K562 (cell line): ENCODE measurements around the gene ILK. TPM values are rescaled to one million over a fixed set of nuclear protein-coding genes. Genes with fewer than 3 reads are reported as not detected.

Experiments
- ATAC-seq: fragments of 200-7000 bp; cut with Tn5 transposase; 3 replicates; pipeline ENCODE4 v1.9.1; 2020; ENCODE audit warnings: moderate library complexity
- BruUV-seq: library from RNA; stranded (reverse); fragments of 400-500 nt; replicated peaks from 2 replicates; lab custom pipeline; 2021; lab: Mats Ljungman, UMichigan
- CTCF ChIA-PET: fragments of 300-600 bp; formaldehyde crosslinking; extraction: SDS; loops from one replicate; lab custom pipeline; 2021; ENCODE audit warnings: low intra/inter-chr PET ratio; lab: Yijun Ruan, JAX
- POLR2A ChIA-PET: fragments of 300-600, 350-650 bp; sonication (Branson Sonifier 250); formaldehyde crosslinking; extraction: SDS; loops from one replicate; lab custom pipeline; 2021; ENCODE audit warnings: antibody characterized with exemption, inconsistent platforms; lab: Yijun Ruan, JAX
- DNase-seq, 4 experiments: peaks; one replicate each; pipeline versions ENCODE4 v3.0.0 to v3.0.0-alpha.2; 2011 to 2018; ENCODE audit warnings: low spot score in 3 of 4, mixed read lengths in 3 of 4; ENCODE audit errors: extremely low read depth in 1 of 4
- FAIRE-seq: peaks from 2 replicates; lab custom pipeline; 2011; peaks lifted over from hg19 to GRCh38; lab: Jason Lieb, UNC
- H2AFZ ChIP-seq: 2 replicates; pipeline ENCODE4 v1.6.0; 2011; ENCODE audit warnings: low read depth, low read length, control low read depth, inconsistent platforms
- H3K27ac ChIP-seq: fragments of 200-600 bp; 3 replicates; pipeline ENCODE4 v1.8.0; 2011; ENCODE audit warnings: low read depth, mild to moderate bottlenecking, control low read depth, inconsistent platforms, low read length, moderate library complexity, mixed read lengths; ENCODE audit errors: extremely low read depth
- H3K27me3 ChIP-seq, 2 experiments: fragments of 300-600 bp in 1 of 2; 2 replicates in 1 of 2; 3 replicates in 1 of 2; pipeline versions ENCODE4 v1.6.0 to v1.8.0; 2011; ENCODE audit warnings: inconsistent platforms in 2 of 2, low read length in 2 of 2, mild to moderate bottlenecking in 1 of 2, mixed read lengths in 1 of 2, moderate library complexity in 1 of 2; ENCODE audit not compliant: control insufficient read depth in 2 of 2, insufficient read depth in 2 of 2
- H3K36me3 ChIP-seq: fragments of 300-600 bp; 3 replicates; pipeline ENCODE4 v1.8.0; 2011; ENCODE audit warnings: mild to moderate bottlenecking, low read length, inconsistent platforms; ENCODE audit not compliant: control insufficient read depth, insufficient read depth
- H3K4me1 ChIP-seq, 2 experiments: fragments of 200-600 bp in 1 of 2; replicated peaks in 1 of 2; 2 replicates in 1 of 2; 3 replicates in 1 of 2; pipeline versions ENCODE4 v1.5.1 to v1.8.0; 2011; ENCODE audit warnings: inconsistent platforms in 2 of 2, low read length in 2 of 2, mild to moderate bottlenecking in 1 of 2, mixed read lengths in 1 of 2, moderate library complexity in 1 of 2; ENCODE audit not compliant: control insufficient read depth in 2 of 2, insufficient read depth in 2 of 2
- H3K4me2 ChIP-seq: 2 replicates; pipeline ENCODE4 v1.6.1; 2011; ENCODE audit warnings: low read length, control low read depth, inconsistent platforms, mixed read lengths; ENCODE audit not compliant: insufficient read depth
- H3K4me3 ChIP-seq: fragments of 200-600 bp; sonication (generic), shearing (Covaris generic); 2 replicates; pipeline ENCODE4 v1.5.1; 2016; ENCODE audit warnings: control low read depth, inconsistent platforms
- H3K79me2 ChIP-seq: fragments of 200-600 bp; 3 replicates; pipeline ENCODE4 v1.8.0; 2011; ENCODE audit warnings: low read length, inconsistent platforms; ENCODE audit not compliant: control insufficient read depth, insufficient read depth
- H3K9ac ChIP-seq, 2 experiments: 2 replicates each; pipeline versions ENCODE4 v1.6.0 to v1.6.1; 2011; ENCODE audit warnings: low read depth in 2 of 2, low read length in 2 of 2, control low read depth in 1 of 2, inconsistent platforms in 1 of 2, mild to moderate bottlenecking in 1 of 2, mixed read lengths in 1 of 2; ENCODE audit not compliant: insufficient read depth in 1 of 2
- H3K9me1 ChIP-seq: one replicate; pipeline ENCODE4 v1.6.0; 2011; ENCODE audit warnings: inconsistent platforms, mild to moderate bottlenecking, low read length, moderate library complexity; ENCODE audit not compliant: control insufficient read depth, insufficient read depth
- H3K9me3 ChIP-seq: replicated peaks from 2 replicates; pipeline ENCODE4 v1.5.1; 2011; ENCODE audit warnings: low read depth, low read length, inconsistent platforms; ENCODE audit not compliant: control insufficient read depth, insufficient read depth
- H4K20me1 ChIP-seq: replicated peaks from 2 replicates; pipeline ENCODE4 v1.6.1; 2011; ENCODE audit warnings: low read length, inconsistent platforms, mixed read lengths; ENCODE audit not compliant: control insufficient read depth, insufficient read depth
- CHD2 ChIP-seq: IDR thresholded peaks from 2 replicates; pipeline ENCODE4 v1.6.1; 2011; ENCODE audit warnings: low read depth, low read length
- DPF2 ChIP-seq: fragments of 450-650 bp; IDR thresholded peaks from 2 replicates; pipeline ENCODE4 v1.6.1; 2016
- HNRNPK ChIP-seq: fragments of 200-400 bp; formaldehyde crosslinking; IDR thresholded peaks from one replicate; pipeline ENCODE4 v1.6.1; 2018; ENCODE audit warnings: mild to moderate bottlenecking, low read depth, low read length; ENCODE audit not compliant: poor library complexity, severe bottlenecking
- HNRNPUL1 ChIP-seq: fragments of 200-400 bp; formaldehyde crosslinking; IDR thresholded peaks from 2 replicates; pipeline ENCODE4 v1.6.1; 2017; ENCODE audit warnings: low read length
- MYC ChIP-seq, 2 experiments: fragments of 250-450 bp in 1 of 2; sonication (Bioruptor Pico) in 1 of 2; IDR thresholded peaks; 2 replicates each; pipeline versions ENCODE4 v1.5.1 to v1.6.1; 2012 to 2021; ENCODE audit warnings: low read depth in 2 of 2, borderline replicate concordance in 1 of 2, improper control_type of control experiment in 1 of 2, low read length in 1 of 2, mild to moderate bottlenecking in 1 of 2, moderate library complexity in 1 of 2
- MYNN ChIP-seq, 2 experiments: sonication (generic); formaldehyde crosslinking in 1 of 2; IDR thresholded peaks; 2 replicates each; pipeline versions ENCODE4 v1.5.0 to v1.6.1; 2016 to 2020; ENCODE audit warnings: antibody characterized with exemption in 1 of 2, missing genetic modification reagents in 1 of 2
- NFXL1 ChIP-seq: fragments of 450-650 bp; formaldehyde crosslinking; IDR thresholded peaks from 2 replicates; pipeline ENCODE4 v1.4.0; 2021; ENCODE audit warnings: mild to moderate bottlenecking
- SMAD2 ChIP-seq: fragments of 150-350 bp; IDR thresholded peaks from 2 replicates; pipeline ENCODE4 v1.6.1; 2014; ENCODE audit warnings: low read depth, mild to moderate bottlenecking, low read length
- SP2 ChIP-seq: IDR thresholded peaks from 2 replicates; pipeline ENCODE4 v1.6.1; 2011; ENCODE audit warnings: mild to moderate bottlenecking, low read depth, low read length, moderate library complexity; ENCODE audit not compliant: poor library complexity, severe bottlenecking; ENCODE audit errors: extremely low read depth
- SRSF9 ChIP-seq: fragments of 200-400 bp; formaldehyde crosslinking; IDR thresholded peaks from 2 replicates; pipeline ENCODE4 v1.6.1; 2017; ENCODE audit warnings: low read depth, low read length, borderline replicate concordance
- TAF9B ChIP-seq: fragments of 450-650 bp; IDR thresholded peaks from 2 replicates; pipeline ENCODE4 v1.6.1; 2018; ENCODE audit warnings: mild to moderate bottlenecking; ENCODE audit not compliant: partially characterized antibody
- TARDBP ChIP-seq: fragments of 450-650 bp; IDR thresholded peaks from 2 replicates; pipeline ENCODE4 v1.6.1; 2016
- TRIM28 ChIP-seq: fragments of 450-650 bp; IDR thresholded peaks from 2 replicates; pipeline ENCODE4 v1.6.1; 2017
- WGBS: fragments of 100-300 bp; shearing (Covaris generic); methylation state at CpG from one replicate; pipeline ENCODE4 v1.1.6; 2016; ENCODE audit warnings: low coverage, mixed read lengths; ENCODE audit not compliant: insufficient coverage; ENCODE audit errors: missing lambda C conversion rate; 5-methylcytosine and 5-hydroxymethylcytosine counted together
- in situ Hi-C: fragments of 300-500 bp; cut with MboI; formaldehyde crosslinking; loops from 4 replicates; pipeline ENCODE4 v1.15.0; 2018; ENCODE audit warnings: inconsistent platforms, mixed read lengths
- intact Hi-C: fragments of 100-400 bp; cut with micrococcal nuclease; formaldehyde crosslinking; loops from 2 replicates; pipeline ENCODE4 v1.14.2; 2022
- polyA plus RNA-seq, 8 experiments: library from polyadenylated mRNA; depleted of rRNA in 4 of 8; stranded (reverse) in 5 of 8; unstranded in 3 of 8; fragments of >200 nt; fragmentation: Nextera tagmentation in 2 of 8; fragmentation: Illumina TruSeq in 1 of 8; extraction: Ambion mirVana in 2 of 8; extraction: Trizol in 1 of 8; gene quantifications; 2 replicates each; pipeline versions ENCODE4 v1.2.1 to v1.2.3, GENCODE V29; 2011 to 2014; ENCODE audit warnings: inconsistent platforms in 1 of 8, missing spikeins in 1 of 8
- total RNA-seq, 7 experiments: library from RNA; depleted of rRNA in 6 of 7; stranded (reverse); fragments of >200 nt in 6 of 7; fragmentation: Illumina TruSeq in 2 of 7; extraction: Trizol in 2 of 7; gene quantifications; 2 replicates each; pipeline versions ENCODE4 v1.2.1 to v1.2.3, GENCODE V29; 2011 to 2021; ENCODE audit warnings: low replicate concordance in 1 of 7
- TF ChIP-seq, protein P1 (sequence below): fragments of 250-450 bp; sonication (Bioruptor Pico); IDR thresholded peaks from 2 replicates; pipeline ENCODE4 v1.9.0; 2021; ENCODE audit warnings: mild to moderate bottlenecking, inconsistent platforms
- TF ChIP-seq, protein P2 (sequence below): fragments of 450-650 bp; IDR thresholded peaks from 2 replicates; pipeline ENCODE4 v1.6.1; 2017; ENCODE audit warnings: antibody characterized with exemption

ILK gene
- total and polyA plus RNA-seq, 9 of the 15 experiments (the other 6 are each of a cell fraction or from before 2014, with no cell fraction given) = 43.3 to 95.9 (median 58.9) TPM

DNA sequence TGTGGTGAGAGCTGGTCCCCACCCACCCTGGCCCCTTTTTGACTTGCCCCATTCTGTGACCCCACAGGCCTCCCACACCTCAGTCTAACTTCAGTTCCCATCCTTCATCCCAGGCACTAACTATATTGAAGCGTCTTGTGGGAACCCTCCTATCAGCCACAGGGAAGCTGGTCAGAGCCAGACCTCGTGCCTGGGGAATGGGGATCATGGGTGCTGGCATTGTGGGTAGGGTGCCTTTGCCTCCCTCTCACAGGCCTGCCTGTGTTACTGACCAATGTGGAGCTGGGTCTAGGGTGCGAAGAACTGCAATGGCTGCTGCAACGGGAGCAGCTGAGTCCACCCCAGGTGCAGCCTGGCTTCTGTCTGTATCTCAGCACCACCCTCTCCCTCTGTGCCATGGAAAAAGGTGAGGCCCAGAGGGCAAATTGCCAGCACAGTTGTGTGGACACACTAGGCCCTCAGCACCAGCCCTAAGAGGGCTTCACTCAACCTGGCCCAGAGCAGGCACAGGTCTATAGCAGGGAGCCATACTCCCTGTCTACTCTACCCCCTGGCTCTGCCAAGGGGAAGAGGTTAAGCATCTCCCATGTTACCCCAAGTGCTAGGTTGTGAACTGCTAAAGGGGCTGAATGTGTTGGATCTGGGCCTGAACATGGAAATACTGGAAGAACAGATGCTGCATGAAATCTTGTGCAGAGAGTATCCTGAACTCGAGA lies 37.4 kb upstream of the ILK start:
- WGBS = 77% methylated on average over 5 of the region's 5 CpGs
- Histone ChIP-seq H3K36me3 (no peaks in the 10 kb centered on the region), H4K20me1 (no peaks in the 10 kb centered on the region), H3K9me3 (no peaks in the 10 kb centered on the region), H3K27me3 (no peaks in the 10 kb centered on the region), H3K4me1 (peaks cover 51 to 57% of the 10 kb centered on the region in 2 experiments), H3K79me2 (no peaks in the 10 kb centered on the region), H3K9ac (peak overlapping the region in 1 of 2 experiments; percentile 3; a peak in 1 of 4 replicates), H3K9me1 (peaks cover 14% of the 10 kb centered on the region), H2AFZ (no peak overlapping the region), H3K27ac (no peak overlapping the region; the same call in 2 of the 3 replicates)
- intact Hi-C loops = no loop called here
- ATAC-seq = no peak
- no peak for FAIRE-seq
- DNase-seq = no peak
- ChIA-PET POLR2A (interaction anchor here (0.5 to 2.6 kb wide), 5 partner anchors 11 to 72 kb away, joined by 3 to 19 read pairs (median 3); partner anchors contain the start of gene TAF10), CTCF (no interaction called here)
- BruUV-seq = no TSS peak
- in situ Hi-C loops = no loop called here
- TF ChIP-seq SMAD2 = no peak
- no peak for TF ChIP-seq TRIM28
- TF ChIP-seq, protein P1, sequence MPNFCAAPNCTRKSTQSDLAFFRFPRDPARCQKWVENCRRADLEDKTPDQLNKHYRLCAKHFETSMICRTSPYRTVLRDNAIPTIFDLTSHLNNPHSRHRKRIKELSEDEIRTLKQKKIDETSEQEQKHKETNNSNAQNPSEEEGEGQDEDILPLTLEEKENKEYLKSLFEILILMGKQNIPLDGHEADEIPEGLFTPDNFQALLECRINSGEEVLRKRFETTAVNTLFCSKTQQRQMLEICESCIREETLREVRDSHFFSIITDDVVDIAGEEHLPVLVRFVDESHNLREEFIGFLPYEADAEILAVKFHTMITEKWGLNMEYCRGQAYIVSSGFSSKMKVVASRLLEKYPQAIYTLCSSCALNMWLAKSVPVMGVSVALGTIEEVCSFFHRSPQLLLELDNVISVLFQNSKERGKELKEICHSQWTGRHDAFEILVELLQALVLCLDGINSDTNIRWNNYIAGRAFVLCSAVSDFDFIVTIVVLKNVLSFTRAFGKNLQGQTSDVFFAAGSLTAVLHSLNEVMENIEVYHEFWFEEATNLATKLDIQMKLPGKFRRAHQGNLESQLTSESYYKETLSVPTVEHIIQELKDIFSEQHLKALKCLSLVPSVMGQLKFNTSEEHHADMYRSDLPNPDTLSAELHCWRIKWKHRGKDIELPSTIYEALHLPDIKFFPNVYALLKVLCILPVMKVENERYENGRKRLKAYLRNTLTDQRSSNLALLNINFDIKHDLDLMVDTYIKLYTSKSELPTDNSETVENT = no peak
- no peak for TF ChIP-seq HNRNPK
- TF ChIP-seq SRSF9 = no peak
- no peak for TF ChIP-seq HNRNPUL1
- no peak for TF ChIP-seq NFXL1
- TF ChIP-seq, protein P2, sequence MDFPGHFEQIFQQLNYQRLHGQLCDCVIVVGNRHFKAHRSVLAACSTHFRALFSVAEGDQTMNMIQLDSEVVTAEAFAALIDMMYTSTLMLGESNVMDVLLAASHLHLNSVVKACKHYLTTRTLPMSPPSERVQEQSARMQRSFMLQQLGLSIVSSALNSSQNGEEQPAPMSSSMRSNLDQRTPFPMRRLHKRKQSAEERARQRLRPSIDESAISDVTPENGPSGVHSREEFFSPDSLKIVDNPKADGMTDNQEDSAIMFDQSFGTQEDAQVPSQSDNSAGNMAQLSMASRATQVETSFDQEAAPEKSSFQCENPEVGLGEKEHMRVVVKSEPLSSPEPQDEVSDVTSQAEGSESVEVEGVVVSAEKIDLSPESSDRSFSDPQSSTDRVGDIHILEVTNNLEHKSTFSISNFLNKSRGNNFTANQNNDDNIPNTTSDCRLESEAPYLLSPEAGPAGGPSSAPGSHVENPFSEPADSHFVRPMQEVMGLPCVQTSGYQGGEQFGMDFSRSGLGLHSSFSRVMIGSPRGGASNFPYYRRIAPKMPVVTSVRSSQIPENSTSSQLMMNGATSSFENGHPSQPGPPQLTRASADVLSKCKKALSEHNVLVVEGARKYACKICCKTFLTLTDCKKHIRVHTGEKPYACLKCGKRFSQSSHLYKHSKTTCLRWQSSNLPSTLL = no peak
- no peak for TF ChIP-seq MYC (IDR thresholded peaks at IDR 0.05; ENCODE audit: low read depth, low read length)
- TF ChIP-seq MYC (CRISPR knock-in tag; IDR thresholded peaks at IDR 0.05; ENCODE audit: borderline replicate concordance, low read depth) = no peak
- no peak for TF ChIP-seq DPF2
- TF ChIP-seq TAF9B = no peak
- no peak for TF ChIP-seq TARDBP
- TF ChIP-seq CHD2 = no peak
- TF ChIP-seq SP2 = no peak
- no peak for TF ChIP-seq MYNN (IDR thresholded peaks at IDR 0.05)
- TF ChIP-seq MYNN (CRISPR knock-in tag; IDR thresholded peaks at IDR 0.05) = no peak
- TF ChIP-seq, all 486 proteins: peak for 0
- Histone ChIP-seq H3K4me2 (no peak overlapping the region), H3K4me3 (no peak overlapping the region)
